ENCODE results near the gene XKR7. TPM values are rescaled to one million over a fixed set of nuclear protein-coding genes. Genes with fewer than 3 reads are reported as not detected.

The XKR7 gene
- total RNA-seq, 1 experiment from 2014 or later, result 1.3 TPM

GRCh38 chr20:32012159-32012688 is 44.3 kb downstream of the XKR7 start:
- WGBS (ENCODE audit: extremely low coverage, insufficient read length, low lambda C conversion rate), result no CpG with 5 or more reads among the region's 5 CpGs
- H3K27me3 ChIP-seq (ENCODE audit: insufficient read depth, low read length), result no peaks in the 10 kb centered on the region
- no peak overlapping the region for H2AFZ ChIP-seq (ENCODE audit: low read length)
- H3K56ac ChIP-seq (ENCODE audit: insufficient read length, low read depth, low read length), result no peak overlapping the region
- H2BK5ac ChIP-seq (ENCODE audit: insufficient read length, low read length), result no peak overlapping the region
- H3K4me1 Mint-ChIP-seq, result peaks cover 42 to 44% of the 10 kb centered on the region in 2 experiments
- no peaks in the 10 kb centered on the region for H3K79me2 ChIP-seq (ENCODE audit: insufficient read depth, low read length)
- no peaks in the 10 kb centered on the region for H3K23me2 ChIP-seq (ENCODE audit: insufficient read length, low read depth, low read length, poor library complexity, severe bottlenecking)
- H3K4me1 ChIP-seq (ENCODE audit: insufficient read depth, low read length), result no peaks in the 10 kb centered on the region; the same call in 1 of the 2 replicates
- H3K4ac ChIP-seq (ENCODE audit: low read depth, low read length), result no peak overlapping the region
- H3K9ac ChIP-seq (ENCODE audit: extremely low read depth, insufficient read length, low read length), result no peak overlapping the region
- no peak overlapping the region for H4K5ac ChIP-seq (ENCODE audit: insufficient read length, low read depth, low read length)
- H3K23ac ChIP-seq (ENCODE audit: insufficient read length, low read depth, low read length), result no peak overlapping the region
- H4K91ac ChIP-seq (ENCODE audit: insufficient read length, low read depth, low read length), result no peak overlapping the region
- no peak for DNase-seq
- no peaks in the 10 kb centered on the region for H3K79me1 ChIP-seq (ENCODE audit: insufficient read depth, low read depth, low read length, poor library complexity, severe bottlenecking)
- H2BK15ac ChIP-seq (ENCODE audit: low read depth, low read length), result no peak overlapping the region
- no peaks in the 10 kb centered on the region for H3K9me3 ChIP-seq (ENCODE audit: control insufficient read depth, low read depth, low read length)
- no peak overlapping the region for H2BK20ac ChIP-seq (ENCODE audit: low read depth, low read length, poor library complexity, severe bottlenecking)
- H3K27ac Mint-ChIP-seq, result no peak overlapping the region
- H3K14ac ChIP-seq (ENCODE audit: insufficient read depth, low read length), result no peak overlapping the region; the same call in 1 of the 2 replicates
- no peak for TF ChIP-seq CTCF (conservative IDR thresholded peaks at IDR 0.05)
- H3K9me3 Mint-ChIP-seq, result no peaks in the 10 kb centered on the region; a peak in 1 of 5 replicates
- no peak overlapping the region for H3K4me3 Mint-ChIP-seq
- H3T11ph ChIP-seq (ENCODE audit: low read length), result no peak overlapping the region
- no peaks in the 10 kb centered on the region; a peak in 1 of 7 replicates for H3K36me3 Mint-ChIP-seq (ENCODE audit: insufficient read depth in 1 of 3, low read depth in 3 of 3)
- H2AK5ac ChIP-seq (ENCODE audit: insufficient read length, low read length), result no peak overlapping the region
- H3K4me2 ChIP-seq (ENCODE audit: insufficient read depth, insufficient read length, low read length), result no peak overlapping the region
- no peak overlapping the region for H2BK120ac ChIP-seq (ENCODE audit: low read depth, low read length, poor library complexity, severe bottlenecking)
- no peaks in the 10 kb centered on the region for H4K20me1 ChIP-seq (ENCODE audit: control insufficient read depth, insufficient read depth, insufficient read length)
- H3K18ac ChIP-seq (ENCODE audit: insufficient read length, low read depth, low read length), result no peak overlapping the region
- no peak overlapping the region for H2BK12ac ChIP-seq (ENCODE audit: insufficient read length, low read depth, low read length)
- H4K8ac ChIP-seq (replicated peaks; ENCODE audit: insufficient read length, low read depth, low read length), result no peak overlapping the region
- no peak overlapping the region for H3K27ac ChIP-seq (ENCODE audit: insufficient read length, low read depth, low read length)
- peaks cover 14% of the 10 kb centered on the region for H3K27me3 Mint-ChIP-seq (ENCODE audit: low read depth)

Data from H9 (cell line).